Liver (tissue), 3 donors: ENCODE measurements around the gene MYBPC2.

Experiments used
- REST ChIP-seq: IDR thresholded peaks from 2 replicates; pipeline ENCODE4 v1.6.1; 2016; ENCODE audit warnings: antibody characterized with exemption, mild to moderate bottlenecking
- TAF1 ChIP-seq: conservative IDR thresholded peaks from 2 replicates; pipeline ENCODE4 v1.6.1; 2016; ENCODE audit warnings: antibody characterized with exemption, mild to moderate bottlenecking
- TF ChIP-seq, protein P1 (sequence below): fragments of 150-350 bp; IDR thresholded peaks from 2 replicates; pipeline ENCODE4 v1.5.1; 2017; ENCODE audit warnings: improper control_type of control experiment, low read depth, low read length; ENCODE audit not compliant: missing input control
- TF ChIP-seq, protein P2 (sequence below): IDR thresholded peaks from 2 replicates; pipeline ENCODE4 v1.6.1; 2016; ENCODE audit warnings: antibody characterized with exemption
- donor health status: healthy.
- donor health status: healthy.

DNA sequence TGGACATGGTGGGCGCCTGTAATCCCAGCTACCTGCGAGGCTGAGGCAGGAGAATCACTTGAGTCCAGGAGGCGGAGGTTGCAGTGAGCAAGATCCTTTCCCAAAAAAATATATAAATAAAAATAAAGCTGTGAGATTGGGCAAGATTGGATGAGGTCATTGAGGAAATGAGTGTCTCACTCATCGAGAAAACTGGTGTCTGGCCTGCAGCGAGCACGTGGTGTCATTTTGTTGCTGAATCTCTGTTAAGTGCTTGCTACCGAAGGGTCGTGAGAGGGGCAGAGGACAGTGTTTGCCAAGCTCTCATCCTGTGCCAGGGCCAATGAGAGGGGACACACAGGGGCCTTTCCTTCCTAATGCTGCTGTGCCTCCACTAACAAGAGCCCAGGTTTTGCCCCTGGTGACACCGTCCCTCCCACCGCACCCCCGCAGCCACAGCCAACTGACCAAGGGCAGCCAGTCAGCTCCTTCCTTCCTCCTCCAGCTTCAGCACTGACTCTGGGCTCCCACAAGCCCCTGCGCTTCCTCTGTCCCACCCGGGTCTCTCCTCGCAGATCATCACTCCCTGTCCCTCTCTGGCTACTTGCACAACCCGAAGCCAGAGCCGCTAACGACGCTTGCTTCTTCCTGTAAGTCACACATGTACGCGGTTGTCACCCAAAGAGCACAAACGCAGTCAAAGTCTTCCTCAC, 45.4 kb upstream of the MYBPC2 start:
- TF ChIP-seq, protein P1, sequence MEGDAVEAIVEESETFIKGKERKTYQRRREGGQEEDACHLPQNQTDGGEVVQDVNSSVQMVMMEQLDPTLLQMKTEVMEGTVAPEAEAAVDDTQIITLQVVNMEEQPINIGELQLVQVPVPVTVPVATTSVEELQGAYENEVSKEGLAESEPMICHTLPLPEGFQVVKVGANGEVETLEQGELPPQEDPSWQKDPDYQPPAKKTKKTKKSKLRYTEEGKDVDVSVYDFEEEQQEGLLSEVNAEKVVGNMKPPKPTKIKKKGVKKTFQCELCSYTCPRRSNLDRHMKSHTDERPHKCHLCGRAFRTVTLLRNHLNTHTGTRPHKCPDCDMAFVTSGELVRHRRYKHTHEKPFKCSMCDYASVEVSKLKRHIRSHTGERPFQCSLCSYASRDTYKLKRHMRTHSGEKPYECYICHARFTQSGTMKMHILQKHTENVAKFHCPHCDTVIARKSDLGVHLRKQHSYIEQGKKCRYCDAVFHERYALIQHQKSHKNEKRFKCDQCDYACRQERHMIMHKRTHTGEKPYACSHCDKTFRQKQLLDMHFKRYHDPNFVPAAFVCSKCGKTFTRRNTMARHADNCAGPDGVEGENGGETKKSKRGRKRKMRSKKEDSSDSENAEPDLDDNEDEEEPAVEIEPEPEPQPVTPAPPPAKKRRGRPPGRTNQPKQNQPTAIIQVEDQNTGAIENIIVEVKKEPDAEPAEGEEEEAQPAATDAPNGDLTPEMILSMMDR = no peak
- TF ChIP-seq TAF1 = no peak
- TF ChIP-seq, protein P2, sequence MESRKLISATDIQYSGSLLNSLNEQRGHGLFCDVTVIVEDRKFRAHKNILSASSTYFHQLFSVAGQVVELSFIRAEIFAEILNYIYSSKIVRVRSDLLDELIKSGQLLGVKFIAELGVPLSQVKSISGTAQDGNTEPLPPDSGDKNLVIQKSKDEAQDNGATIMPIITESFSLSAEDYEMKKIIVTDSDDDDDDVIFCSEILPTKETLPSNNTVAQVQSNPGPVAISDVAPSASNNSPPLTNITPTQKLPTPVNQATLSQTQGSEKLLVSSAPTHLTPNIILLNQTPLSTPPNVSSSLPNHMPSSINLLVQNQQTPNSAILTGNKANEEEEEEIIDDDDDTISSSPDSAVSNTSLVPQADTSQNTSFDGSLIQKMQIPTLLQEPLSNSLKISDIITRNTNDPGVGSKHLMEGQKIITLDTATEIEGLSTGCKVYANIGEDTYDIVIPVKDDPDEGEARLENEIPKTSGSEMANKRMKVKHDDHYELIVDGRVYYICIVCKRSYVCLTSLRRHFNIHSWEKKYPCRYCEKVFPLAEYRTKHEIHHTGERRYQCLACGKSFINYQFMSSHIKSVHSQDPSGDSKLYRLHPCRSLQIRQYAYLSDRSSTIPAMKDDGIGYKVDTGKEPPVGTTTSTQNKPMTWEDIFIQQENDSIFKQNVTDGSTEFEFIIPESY = no peak
- no peak for TF ChIP-seq REST
